Brain microvascular endothelial cell (primary cell): ENCODE results near the gene CST6.

Experiments used
- DNase-seq: peaks from one replicate; pipeline ENCODE4 v3.0.0-alpha.2; 2020
- H3K27ac ChIP-seq: fragments of 250-450 bp; sonication (Bioruptor Pico); 2 replicates; pipeline ENCODE4 v1.5.1; 2020; ENCODE audit warnings: mild to moderate bottlenecking, moderate library complexity
- H3K27me3 ChIP-seq: fragments of 250-450 bp; sonication (Bioruptor Pico); replicated peaks from 2 replicates; pipeline ENCODE4 v1.5.1; 2020; ENCODE audit warnings: mild to moderate bottlenecking
- H3K36me3 ChIP-seq: fragments of 250-450 bp; sonication (Bioruptor Pico); replicated peaks from 2 replicates; pipeline ENCODE4 v1.5.1; 2020; ENCODE audit warnings: mild to moderate bottlenecking
- H3K4me3 ChIP-seq: 2 replicates; pipeline ENCODE4 v1.5.1; 2011; ENCODE audit warnings: low read depth, mild to moderate bottlenecking, control low read depth, low read length, moderate library complexity
- CTCF ChIP-seq: IDR thresholded peaks from 2 replicates; pipeline ENCODE4 v1.5.1; 2011; ENCODE audit warnings: low read depth, mild to moderate bottlenecking, moderate library complexity, low read length, control low read depth, inconsistent platforms; ENCODE audit errors: missing control alignments
- in situ Hi-C: cut with HindIII; loops from 2 replicates; pipeline ENCODE4 v1.10.0; 2017; ENCODE audit warnings: low sequenced_read_pairs, low pct_ligation_motif_present

CST6 gene

GRCh38 chr11:66042996-66043906 is 31.4 kb downstream of the CST6 start:
- no peak for DNase-seq
- TF ChIP-seq CTCF: no peak
- in situ Hi-C loops: no loop called here
- Histone ChIP-seq H3K36me3 (no peaks in the 10 kb centered on the region), H3K4me3 (no peak overlapping the region), H3K27ac (no peak overlapping the region), H3K27me3 (no peaks in the 10 kb centered on the region)

- no peak for TF ChIP-seq CTCF
- no peak overlapping the region for H3K4me3 ChIP-seq
Observed at GRCh38 chr11:66044757-66045156, 32.9 kb downstream of the CST6 start.

GRCh38 chr11:66045177-66045639 is 33.4 kb downstream of the CST6 start:
- no peaks in the 10 kb centered on the region for H3K27me3 ChIP-seq
- TF ChIP-seq CTCF: peak; percentile 98
- H3K27ac ChIP-seq: no peak overlapping the region
- H3K4me3 ChIP-seq: no peak overlapping the region
- peak; percentile 36 for DNase-seq
- in situ Hi-C loops: no loop called here
- H3K36me3 ChIP-seq: no peaks in the 10 kb centered on the region

More at GRCh38 chr11:66044757-66045156, 32.9 kb downstream of the CST6 start:
- H3K27me3 ChIP-seq: no peaks in the 10 kb centered on the region
- in situ Hi-C loops: no loop called here
- no peak for DNase-seq
- H3K27ac ChIP-seq: no peak overlapping the region
- H3K36me3 ChIP-seq: no peaks in the 10 kb centered on the region

GRCh38 chr11:66046901-66047300 is 35.1 kb downstream of the CST6 start:
- DNase-seq: no peak
- in situ Hi-C loops: no loop called here
- no peak for TF ChIP-seq CTCF
- no peak overlapping the region for H3K27ac ChIP-seq
- H3K27me3 ChIP-seq: no peaks in the 10 kb centered on the region
- no peaks in the 10 kb centered on the region for H3K36me3 ChIP-seq
- H3K4me3 ChIP-seq: no peak overlapping the region

- Histone ChIP-seq H3K27ac (no peak overlapping the region), H3K27me3 (no peaks in the 10 kb centered on the region), H3K4me3 (no peak overlapping the region), H3K36me3 (no peaks in the 10 kb centered on the region)
- DNase-seq: no peak
- in situ Hi-C loops: no loop called here
- no peak for TF ChIP-seq CTCF
Observed at GRCh38 chr11:66047541-66048365, 35.9 kb downstream of the CST6 start.
